Measurements from ENCODE around the gene MAN2A1.
A peak's percentile ranks its signal among the peaks of the same experiment; 100 is the strongest.

The MAN2A1 gene

GRCh38 chr5:109682383-109682782 lies 7.3 kb upstream of the MAN2A1 start:
- Histone ChIP-seq H3K27ac (ENCODE audit: extremely low read depth, low read depth, low read length) (no peak overlapping the region), H3K4me3 (ENCODE audit: low read depth, low read length) (no peak overlapping the region), H3K36me3 (ENCODE audit: control insufficient read depth in 2 of 2, insufficient read depth in 1 of 2, low read length in 2 of 2) (no peaks in the 10 kb centered on the region), H3K9me3 (ENCODE audit: control insufficient read depth, insufficient read depth, low read depth, low read length) (no peaks in the 10 kb centered on the region), H3K4me1 (ENCODE audit: control insufficient read depth, insufficient read depth, low read length) (no peaks in the 10 kb centered on the region)
- no peak for TF ChIP-seq ZBTB44 (tag by site-specific recombination; IDR thresholded peaks at IDR 0.05)
- TF ChIP-seq ZFP41 (tag by site-specific recombination; IDR thresholded peaks at IDR 0.05; ENCODE audit: borderline replicate concordance), result no peak
- TF ChIP-seq ZBTB7A (tag by site-specific recombination; IDR thresholded peaks at IDR 0.05; ENCODE audit: low read depth), result no peak
- TF ChIP-seq ZNF391 (tag by site-specific recombination; IDR thresholded peaks at IDR 0.05; ENCODE audit: borderline replicate concordance, low read depth), result no peak
- POLR2A ChIA-PET, result no interaction called here
- CTCF ChIA-PET, result no interaction called here

GRCh38 chr5:109685916-109686315 lies 3.8 kb upstream of the MAN2A1 start:
- Histone ChIP-seq H3K27ac (ENCODE audit: extremely low read depth, low read depth, low read length) (no peak overlapping the region), H3K9me3 (ENCODE audit: control insufficient read depth, insufficient read depth, low read depth, low read length) (no peaks in the 10 kb centered on the region), H3K4me1 (ENCODE audit: control insufficient read depth, insufficient read depth, low read length) (no peaks in the 10 kb centered on the region), H3K4me3 (ENCODE audit: low read depth, low read length) (no peak overlapping the region), H3K36me3 (ENCODE audit: control insufficient read depth in 2 of 2, insufficient read depth in 1 of 2, low read length in 2 of 2) (no peaks in the 10 kb centered on the region)
- CTCF ChIA-PET, result no interaction called here
- TF ChIP-seq ZNF658 (tag by site-specific recombination; IDR thresholded peaks at IDR 0.05), result no peak
- POLR2A ChIA-PET, result no interaction called here

GRCh38 chr5:109688630-109688969 lies 1.1 kb upstream of the MAN2A1 start:
- no peaks in the 10 kb centered on the region for H3K9me3 ChIP-seq (ENCODE audit: control insufficient read depth, insufficient read depth, low read depth, low read length)
- peak overlapping the region; percentile 45; the same call in 1 of the 2 replicates for H3K27ac ChIP-seq (ENCODE audit: extremely low read depth, low read depth, low read length)
- ChIA-PET CTCF (interaction anchor here (0.6 to 1.6 kb wide), 12 partner anchors 9 to 1045 kb away, joined by 3 to 6 read pairs (median 3); no protein-coding TSS in a partner anchor), POLR2A (interaction anchor here (1.1 to 1.3 kb wide), 2 partner anchors 165 to 961 kb away, joined by 3 to 5 read pairs; no protein-coding TSS in a partner anchor)
- H3K36me3 ChIP-seq (ENCODE audit: control insufficient read depth in 2 of 2, insufficient read depth in 1 of 2, low read length in 2 of 2), result no peaks in the 10 kb centered on the region
- H3K4me3 ChIP-seq (ENCODE audit: low read depth, low read length), result peak overlapping the region; percentile 27
- H3K4me1 ChIP-seq (ENCODE audit: control insufficient read depth, insufficient read depth, low read length), result peaks cover 9% of the 10 kb centered on the region
- TF ChIP-seq PRDM6 (tag by site-specific recombination; IDR thresholded peaks at IDR 0.05) (peak; percentile 89), ZNF248 (tag by site-specific recombination; IDR thresholded peaks at IDR 0.05) (no peak), FEZF1 (tag by site-specific recombination; IDR thresholded peaks at IDR 0.05) (peak; percentile 73), ZNF660 (tag by site-specific recombination; IDR thresholded peaks at IDR 0.05) (no peak; the same call in 1 of the 2 replicates), ZNF341 (tag by site-specific recombination; IDR thresholded peaks at IDR 0.05; ENCODE audit: low read depth) (no peak), ZEB2 (tag by site-specific recombination; IDR thresholded peaks at IDR 0.05) (peak; percentile 3; the same call in 1 of the 2 replicates), CTCF (tag by site-specific recombination; IDR thresholded peaks at IDR 0.05) (peak; percentile 72), ZNF521 (tag by site-specific recombination; IDR thresholded peaks at IDR 0.05) (no peak), KLF8 (tag by site-specific recombination; IDR thresholded peaks at IDR 0.05) (peak; percentile 62), ZNF24 (tag by site-specific recombination; IDR thresholded peaks at IDR 0.05) (0 out of 2 replicates have a peak, but pooled peaks have one; percentile 53), TCF7L2 (IDR thresholded peaks at IDR 0.05; ENCODE audit: borderline replicate concordance, low read depth, low read length) (no peak), ZNF670 (tag by site-specific recombination; IDR thresholded peaks at IDR 0.05; ENCODE audit: low read depth) (no peak), REST (tag by site-specific recombination; IDR thresholded peaks at IDR 0.05) (peak; percentile 16; the same call in 1 of the 2 replicates), ZNF654 (tag by site-specific recombination; IDR thresholded peaks at IDR 0.05; ENCODE audit: low read depth) (peak; percentile 75), ZNF19 (tag by site-specific recombination; IDR thresholded peaks at IDR 0.05; ENCODE audit: low read depth) (no peak), ZNF580 (tag by site-specific recombination; IDR thresholded peaks at IDR 0.05) (peak; percentile 65; the same call in 1 of the 2 replicates), ZNF610 (tag by site-specific recombination; IDR thresholded peaks at IDR 0.05; ENCODE audit: borderline replicate concordance) (peak; percentile 44; the same call in 1 of the 2 replicates)
